Measurements from ENCODE around the gene FAM174A. TPM values are rescaled to one million over a fixed set of nuclear protein-coding genes. Genes with fewer than 3 reads are reported as not detected.

Gene FAM174A
- 10 to 100 TPM; 27.3 to 46.4 (median 33.6) TPM for polyA plus RNA-seq (ENCODE audit: insufficient read length in 10 of 10)
- long read RNA-seq, donor 1, transcript FAM174A-201 (3 exons, 1,356 nt) = major isoform, 24 of 36 reads
- long read RNA-seq, donor 1, partial matches to known transcripts = 12 of 36 reads
- long read RNA-seq, donor 1, other reads (novel, unspliced or antisense) = 0 of 36 reads
- long read RNA-seq, donor 2, transcript FAM174A-201 (3 exons, 1,356 nt) = major isoform, 15 of 16 reads
- long read RNA-seq, donor 2, partial matches to known transcripts = 0 of 16 reads
- long read RNA-seq, donor 2, other reads (novel, unspliced or antisense) = 0 of 16 reads
- long read RNA-seq, donor 3 = 0 reads
- long read RNA-seq, donor 4, transcript FAM174A-201 (3 exons, 1,356 nt) = major isoform, 18 of 18 reads
- long read RNA-seq, donor 4, partial matches to known transcripts = 0 of 18 reads
- long read RNA-seq, donor 4, other reads (novel, unspliced or antisense) = 0 of 18 reads
- long read RNA-seq, donor 5, transcript FAM174A-201 (3 exons, 1,356 nt) = major isoform, 19 of 19 reads
- long read RNA-seq, donor 5, partial matches to known transcripts = 0 of 19 reads
- long read RNA-seq, donor 5, other reads (novel, unspliced or antisense) = 0 of 19 reads
- long read RNA-seq, donor 6, transcript FAM174A-201 (3 exons, 1,356 nt) = major isoform, 18 of 18 reads
- long read RNA-seq, donor 6, partial matches to known transcripts = 0 of 18 reads
- long read RNA-seq, donor 6, other reads (novel, unspliced or antisense) = 0 of 18 reads
- long read RNA-seq, donor 7, transcript FAM174A-201 (3 exons, 1,356 nt) = major isoform, 15 of 15 reads
- long read RNA-seq, donor 7, partial matches to known transcripts = 0 of 15 reads
- long read RNA-seq, donor 7, other reads (novel, unspliced or antisense) = 0 of 15 reads
- long read RNA-seq, donor 8, transcript FAM174A-201 (3 exons, 1,356 nt) = major isoform, 8 of 8 reads
- long read RNA-seq, donor 8, partial matches to known transcripts = 0 of 8 reads
- long read RNA-seq, donor 8, other reads (novel, unspliced or antisense) = 0 of 8 reads
- long read RNA-seq, donor 9, transcript FAM174A-201 (3 exons, 1,356 nt) = major isoform, 5 of 5 reads
- long read RNA-seq, donor 9, partial matches to known transcripts = 0 of 5 reads
- long read RNA-seq, donor 9, other reads (novel, unspliced or antisense) = 0 of 5 reads

- peak; percentile 98 to 100 (median 99) for DNase-seq
Measured at GRCh38 chr5:100535060-100536005, at the start of gene FAM174A. TSS of gene FAM174A (plus strand) at chr5:100535374. CDS start at chr5:100535531, 157 bp downstream.

DNA sequence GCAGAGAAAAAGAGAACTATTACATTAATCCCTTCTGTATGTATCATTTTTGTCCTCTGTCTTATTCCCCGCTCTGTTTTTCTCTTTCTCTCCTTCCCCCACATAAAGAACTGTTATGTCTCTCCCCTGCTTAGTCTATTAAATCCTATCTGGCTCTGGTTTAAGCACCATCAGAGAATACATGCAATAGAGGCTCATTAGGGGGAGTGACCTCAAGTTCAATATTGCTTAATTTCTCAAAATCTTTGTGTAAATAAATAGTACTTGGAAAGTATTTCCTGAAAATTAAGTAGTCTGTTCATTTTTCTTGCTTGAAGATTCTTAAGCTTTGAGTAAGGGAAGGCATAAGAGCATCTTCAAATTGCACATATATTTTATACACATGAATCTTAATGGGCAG is 41.2 kb upstream of the FAM174A start:
- DNase-seq = no peak

- DNase-seq = no peak
Measured at GRCh38 chr5:100496296-100496695, 38.9 kb upstream of the FAM174A start.

GRCh38 chr5:100502684-100503083 is 32.5 kb upstream of the FAM174A start:
- no peak for DNase-seq

DNA sequence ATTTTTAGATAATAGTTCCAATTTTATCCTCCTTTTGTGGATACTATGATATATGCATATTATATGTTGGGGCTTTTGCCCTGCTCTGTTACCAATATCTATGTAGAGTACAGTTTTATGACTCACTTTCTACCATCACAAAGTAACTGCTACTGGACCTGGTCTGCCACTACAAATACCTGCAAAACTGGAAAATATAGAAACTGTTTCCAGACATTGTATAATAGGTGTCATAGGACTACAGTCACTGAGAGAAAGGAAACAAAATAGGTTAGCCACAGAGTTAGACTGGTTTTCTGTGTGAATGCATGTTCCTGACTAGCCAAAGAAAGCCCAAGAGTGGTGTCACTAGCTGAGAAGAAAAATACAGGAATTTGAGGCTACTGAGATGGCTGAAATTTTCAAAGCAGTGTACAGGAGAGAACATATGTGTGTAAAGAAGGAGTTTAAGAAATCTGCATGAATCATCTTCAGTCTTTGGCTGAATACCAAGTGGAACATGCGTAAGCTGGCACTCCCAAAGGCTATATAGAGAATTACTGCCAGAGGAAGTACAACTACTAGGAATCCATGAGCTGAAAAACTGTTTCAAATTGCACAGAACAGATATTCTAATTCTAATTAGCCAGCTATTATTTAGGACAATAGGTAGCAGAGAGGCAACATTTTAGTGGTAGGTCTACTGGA is 29.0 kb upstream of the FAM174A start:
- DNase-seq = peak; percentile 21 to 39 (median 22)

GRCh38 chr5:100516285-100516684 is 18.9 kb upstream of the FAM174A start:
- no peak for DNase-seq

DNA sequence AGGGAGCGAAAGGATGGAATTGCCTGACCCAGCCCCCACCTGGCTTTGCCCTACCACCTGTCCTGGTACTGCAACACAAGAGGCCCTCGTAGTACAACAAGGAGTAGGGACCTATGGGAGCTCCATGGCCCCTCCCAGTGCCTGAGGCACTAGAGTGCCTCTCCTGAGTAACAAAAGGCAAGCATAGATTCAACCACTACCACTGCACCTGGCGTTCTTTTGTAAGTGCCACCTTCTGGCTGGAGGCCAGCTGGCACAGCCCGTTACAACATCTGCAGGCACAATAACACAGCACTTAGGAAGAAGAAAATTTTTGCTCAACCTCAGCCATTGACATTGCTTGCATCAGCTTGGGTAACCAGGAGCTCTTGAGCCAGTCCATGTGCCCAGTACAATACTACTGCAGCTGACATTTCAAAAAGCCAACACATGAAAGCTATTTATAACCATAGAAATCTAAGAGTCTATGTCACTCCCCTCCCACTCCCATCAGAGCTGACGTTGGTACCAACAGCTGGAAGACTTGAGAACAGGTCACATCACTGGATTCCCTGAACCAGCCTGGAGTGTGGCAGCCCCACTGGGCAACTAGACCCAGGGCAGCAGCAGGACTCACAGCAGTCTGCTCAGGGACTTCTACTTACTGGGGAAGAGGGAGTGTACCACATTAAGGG is 17.7 kb upstream of the FAM174A start:
- DNase-seq = peak in 1 of 3 donors; percentile 39

- DNase-seq = no peak
Measured at GRCh38 chr5:100518377-100518776, 16.8 kb upstream of the FAM174A start.

- DNase-seq = no peak
Measured at GRCh38 chr5:100519075-100519474, 16.1 kb upstream of the FAM174A start.

GRCh38 chr5:100520348-100520747 is 14.8 kb upstream of the FAM174A start:
- DNase-seq = no peak

DNA sequence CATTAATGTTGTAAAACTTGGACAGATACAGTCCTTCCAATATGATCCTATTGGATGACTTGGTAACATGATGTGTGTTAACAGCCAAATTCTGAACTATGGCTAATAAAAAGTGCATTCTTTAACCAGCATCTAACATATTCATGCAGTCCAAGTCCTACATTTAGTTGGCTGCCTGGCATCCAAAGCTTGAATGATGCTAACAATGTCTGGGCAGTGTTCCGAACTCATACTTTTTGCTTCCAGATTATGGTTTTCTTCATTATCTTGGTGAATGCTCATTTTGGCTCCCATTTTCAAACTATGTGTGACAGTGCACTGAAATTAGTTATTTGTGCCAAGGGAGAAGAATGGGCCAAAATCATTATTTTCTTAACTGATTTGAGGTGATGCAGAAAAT is 2.8 kb downstream of the FAM174A start:
- no peak for DNase-seq

GRCh38 chr5:100539519-100539918 is 4.3 kb downstream of the FAM174A start:
- no peak for DNase-seq

GRCh38 chr5:100542086-100542485 is 6.9 kb downstream of the FAM174A start:
- no peak for DNase-seq

GRCh38 chr5:100546001-100546400 is 10.8 kb downstream of the FAM174A start:
- DNase-seq = peak; percentile 28 to 57 (median 39)

DNA sequence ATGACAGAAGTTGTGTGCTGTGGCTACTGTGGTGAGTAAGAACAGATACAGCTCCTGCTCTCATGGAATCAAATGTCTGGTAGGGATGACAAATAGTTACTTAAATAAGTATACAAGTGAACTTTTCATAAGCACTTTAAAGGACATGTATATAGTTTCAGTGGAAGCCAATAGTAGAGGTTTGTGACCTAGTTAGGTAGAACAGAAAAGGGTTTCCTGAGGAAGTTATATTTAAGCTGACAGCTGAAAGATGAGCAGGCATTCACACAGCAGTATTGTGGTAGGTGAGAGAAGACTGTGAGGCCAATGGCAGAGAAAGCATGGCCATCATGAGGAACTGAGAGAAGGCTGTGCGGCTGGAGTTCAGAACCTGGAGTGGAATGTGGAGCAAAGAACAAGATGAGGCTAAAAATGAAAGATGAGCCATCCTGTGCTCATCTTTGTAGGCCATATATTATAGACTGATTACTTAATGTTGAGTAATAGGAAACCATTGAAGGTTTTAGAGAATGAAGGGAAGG is 15.4 kb downstream of the FAM174A start:
- DNase-seq = no peak

DNA sequence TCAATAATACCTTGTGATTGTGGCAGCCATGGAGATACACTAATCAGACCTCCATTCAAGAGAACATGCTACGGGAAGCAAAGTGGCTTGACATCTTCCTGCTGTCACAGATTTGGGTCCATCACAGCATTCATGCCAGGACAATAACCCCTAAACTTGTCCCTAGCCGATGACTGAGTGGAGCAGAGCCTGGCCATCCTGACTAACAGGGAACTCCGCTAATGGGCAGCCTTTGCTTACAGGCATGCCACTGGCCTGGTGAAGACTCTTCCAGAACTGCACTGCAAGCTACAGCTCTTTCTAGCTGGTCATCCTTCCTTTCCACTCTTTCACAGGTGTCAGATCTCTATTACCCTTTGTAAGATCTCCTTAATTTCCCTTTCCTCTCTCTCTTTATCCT is 16.0 kb downstream of the FAM174A start:
- no peak for DNase-seq

DNA sequence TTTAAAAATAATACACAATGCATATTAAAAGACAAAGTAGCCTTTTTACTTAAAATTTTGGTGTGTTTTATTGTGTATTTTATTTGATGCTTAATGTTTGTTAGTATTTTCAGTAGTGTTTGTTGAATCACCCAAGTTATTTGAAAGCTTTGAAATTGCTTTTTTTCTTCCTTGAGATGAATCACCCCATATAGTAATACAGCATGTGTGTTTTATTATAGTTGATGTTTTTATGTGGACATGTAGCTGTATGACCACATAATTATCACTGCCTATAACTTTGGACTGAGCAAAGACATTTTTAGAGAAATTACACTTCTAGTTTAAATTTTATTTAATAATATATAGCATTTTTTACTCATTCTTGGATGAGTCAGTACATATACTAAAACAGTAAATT is 18.0 kb downstream of the FAM174A start:
- no peak for DNase-seq

GRCh38 chr5:100560860-100561259 is 25.7 kb downstream of the FAM174A start:
- DNase-seq = no peak

- DNase-seq = no peak
Measured at GRCh38 chr5:100562821-100563220, 27.6 kb downstream of the FAM174A start.

All from muscle of back (tissue), 13 donors.